ENCODE measurements around the gene CDC7.

The CDC7 gene

GRCh38 chr1:91550961-91551360 lies 50.3 kb downstream of the CDC7 start:
- DNase-seq, result no peak

- DNase-seq, result no peak
Measured at GRCh38 chr1:91552091-91552490, 51.4 kb downstream of the CDC7 start.

GRCh38 chr1:91552596-91552995 lies 51.9 kb downstream of the CDC7 start:
- DNase-seq, result no peak

- no peak for DNase-seq
Measured at GRCh38 chr1:91553177-91553591, 52.5 kb downstream of the CDC7 start.

- DNase-seq, result no peak
Measured at GRCh38 chr1:91555074-91555730, 54.6 kb downstream of the CDC7 start.

GRCh38 chr1:91555821-91556531 lies 55.3 kb downstream of the CDC7 start:
- peak; percentile 52 for DNase-seq

GRCh38 chr1:91556556-91556955 lies 55.9 kb downstream of the CDC7 start:
- no peak for DNase-seq

- no peak for DNase-seq
Measured at GRCh38 chr1:91557039-91557690, 56.5 kb downstream of the CDC7 start.

- DNase-seq, result no peak
Measured at GRCh38 chr1:91557826-91558225, 57.2 kb downstream of the CDC7 start.

GRCh38 chr1:91559046-91559750 lies 58.5 kb downstream of the CDC7 start:
- no peak for DNase-seq

- DNase-seq, result peak; percentile 28
Measured at GRCh38 chr1:91559838-91560565, 59.4 kb downstream of the CDC7 start.

- DNase-seq, result no peak
Measured at GRCh38 chr1:91564888-91565701, 64.4 kb downstream of the CDC7 start.

- no peak for DNase-seq
Measured at GRCh38 chr1:91567583-91567982, 66.9 kb downstream of the CDC7 start.

- no peak for DNase-seq
Measured at GRCh38 chr1:91568261-91568660, 67.6 kb downstream of the CDC7 start.

- DNase-seq, result no peak
Measured at GRCh38 chr1:91569411-91570119, 68.9 kb downstream of the CDC7 start.

GRCh38 chr1:91570120-91570448 lies 69.4 kb downstream of the CDC7 start:
- no peak for DNase-seq

GRCh38 chr1:91572044-91572443 lies 71.4 kb downstream of the CDC7 start:
- DNase-seq, result no peak

Measured in activated gamma-delta T cell treated with Interleukin-2 at 50 U/mL for 16 hours (primary cell).